MM.1S (cell line): ENCODE results near the gene MRPS18A.

ENCODE experiments used
- DNase-seq: peaks from one replicate; pipeline ENCODE4 v3.0.0-alpha.2; 2015
- H2AFZ ChIP-seq: fragments of 300-600 bp; sonication (generic); 2 replicates; pipeline ENCODE4 v1.6.0; 2016; ENCODE audit warnings: antibody characterized with exemption, low read length
- H3F3A ChIP-seq: fragments of 300-600 bp; sonication (generic); 2 replicates; pipeline ENCODE4 v1.6.1; 2016; ENCODE audit warnings: mild to moderate bottlenecking, antibody characterized with exemption, low read length, moderate library complexity, mixed read lengths; ENCODE audit not compliant: insufficient read depth
- H3K27ac ChIP-seq: fragments of 300-600 bp; sonication (generic); 2 replicates; pipeline ENCODE4 v1.5.1; 2016; ENCODE audit warnings: mild to moderate bottlenecking, low read length
- H3K27me3 ChIP-seq: fragments of 300-600 bp; sonication (generic); replicated peaks from 2 replicates; pipeline ENCODE4 v1.6.0; 2016; ENCODE audit warnings: low read length; ENCODE audit not compliant: insufficient read depth
- H3K36me3 ChIP-seq: fragments of 300-600 bp; sonication (generic); replicated peaks from 2 replicates; pipeline ENCODE4 v1.6.1; 2016; ENCODE audit warnings: mild to moderate bottlenecking, low read length, mixed read lengths; ENCODE audit not compliant: insufficient read depth
- H3K4me1 ChIP-seq: fragments of 300-600 bp; sonication (generic); 2 replicates; pipeline ENCODE4 v1.6.1; 2016; ENCODE audit warnings: low read length, mixed read lengths
- H3K4me2 ChIP-seq: fragments of 300-600 bp; sonication (generic); 2 replicates; pipeline ENCODE4 v1.6.0; 2016; ENCODE audit warnings: low read depth, low read length
- H3K4me3 ChIP-seq: fragments of 300-600 bp; sonication (generic); 2 replicates; pipeline ENCODE4 v1.5.1; 2016; ENCODE audit warnings: low read length, mixed read lengths
- H3K79me2 ChIP-seq: fragments of 300-600 bp; sonication (generic); 2 replicates; pipeline ENCODE4 v1.6.1; 2016; ENCODE audit warnings: mixed run types, low read length, mixed read lengths
- H3K9ac ChIP-seq: fragments of 300-600 bp; sonication (generic); 2 replicates; pipeline ENCODE4 v1.6.1; 2016; ENCODE audit warnings: low read length, mixed read lengths
- H3K9me2 ChIP-seq: fragments of 300-600 bp; sonication (generic); replicated peaks from 2 replicates; pipeline ENCODE4 v1.6.1; 2016; ENCODE audit warnings: mild to moderate bottlenecking, low read length, mixed read lengths; ENCODE audit not compliant: insufficient read depth
- H3K9me3 ChIP-seq: fragments of 300-600 bp; sonication (generic); replicated peaks from 2 replicates; pipeline ENCODE4 v1.6.1; 2016; ENCODE audit warnings: mild to moderate bottlenecking, low read length, mixed read lengths; ENCODE audit not compliant: insufficient read depth
- H4K20me1 ChIP-seq: fragments of 300-600 bp; sonication (generic); 2 replicates; pipeline ENCODE4 v1.6.1; 2016; ENCODE audit warnings: mild to moderate bottlenecking, low read length, moderate library complexity, mixed read lengths; ENCODE audit not compliant: insufficient read depth
- CTCF ChIP-seq: fragments of 300-600 bp; sonication (generic); IDR thresholded peaks from 2 replicates; pipeline ENCODE4 v1.5.1; 2016; ENCODE audit warnings: antibody characterized with exemption, low read length, mixed read lengths
- EZH2 ChIP-seq: fragments of 300-600 bp; sonication (generic); optimal IDR thresholded peaks from 2 replicates; pipeline ENCODE3; 2017; ENCODE audit warnings: low read depth, mild to moderate bottlenecking, antibody characterized with exemption, low read length, mixed read lengths
- EZH2phosphoT487 ChIP-seq: fragments of 300-600 bp; sonication (generic); IDR thresholded peaks from 2 replicates; pipeline ENCODE4 v1.6.1; 2018; ENCODE audit warnings: antibody characterized with exemption, low read length

Gene MRPS18A

GRCh38 chr6:43648248-43648647 is 39.3 kb downstream of the MRPS18A start:
- Histone ChIP-seq H2AFZ (no peak overlapping the region), H3K9me2 (no peaks in the 10 kb centered on the region), H3K4me1 (no peaks in the 10 kb centered on the region), H3F3A (peaks cover 6% of the 10 kb centered on the region), H3K4me2 (no peak overlapping the region), H3K9ac (no peak overlapping the region), H3K27me3 (no peaks in the 10 kb centered on the region), H4K20me1 (no peaks in the 10 kb centered on the region), H3K27ac (no peak overlapping the region), H3K4me3 (no peak overlapping the region), H3K9me3 (no peaks in the 10 kb centered on the region), H3K79me2 (no peaks in the 10 kb centered on the region), H3K36me3 (no peaks in the 10 kb centered on the region)
- TF ChIP-seq EZH2phosphoT487 (no peak), EZH2 (no peak), CTCF (no peak)
- no peak for DNase-seq

GRCh38 chr6:43647613-43648012 is 40.0 kb downstream of the MRPS18A start:
- H2AFZ ChIP-seq, result no peak overlapping the region
- no peaks in the 10 kb centered on the region for H3K36me3 ChIP-seq
- H3F3A ChIP-seq, result peaks cover 6% of the 10 kb centered on the region
- H3K9me3 ChIP-seq, result no peaks in the 10 kb centered on the region
- no peaks in the 10 kb centered on the region for H3K27me3 ChIP-seq
- DNase-seq, result no peak
- TF ChIP-seq CTCF (no peak), EZH2 (no peak)
- no peaks in the 10 kb centered on the region for H3K4me1 ChIP-seq
- no peak overlapping the region for H3K4me2 ChIP-seq
- H3K9ac ChIP-seq, result no peak overlapping the region
- H4K20me1 ChIP-seq, result no peaks in the 10 kb centered on the region
- H3K4me3 ChIP-seq, result no peak overlapping the region
- H3K9me2 ChIP-seq, result no peaks in the 10 kb centered on the region
- no peaks in the 10 kb centered on the region for H3K79me2 ChIP-seq
- H3K27ac ChIP-seq, result no peak overlapping the region

DNA sequence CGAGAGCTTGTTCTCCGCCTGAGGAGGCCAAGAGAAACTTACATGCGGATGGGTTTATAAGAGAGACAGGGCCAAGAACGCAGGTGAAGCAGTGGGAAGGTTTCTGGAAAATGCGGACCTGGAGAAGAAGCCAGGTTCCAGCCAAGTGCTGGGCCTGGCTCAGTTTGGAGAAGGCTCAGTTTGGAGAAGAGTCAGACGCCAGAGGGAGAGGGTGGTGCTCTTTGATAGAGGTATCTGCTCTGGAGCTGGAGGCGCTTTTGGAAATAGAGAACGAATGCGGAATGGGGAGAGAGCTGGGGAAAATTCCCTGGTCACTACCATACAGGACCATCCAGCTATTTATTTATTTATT is 42.0 kb downstream of the MRPS18A start:
- no peaks in the 10 kb centered on the region for H4K20me1 ChIP-seq
- no peaks in the 10 kb centered on the region for H3K36me3 ChIP-seq
- no peak overlapping the region for H3K27ac ChIP-seq
- H3K4me2 ChIP-seq, result peak overlapping the region; percentile 59
- H3K79me2 ChIP-seq, result peaks cover 4% of the 10 kb centered on the region
- H3K9me2 ChIP-seq, result no peaks in the 10 kb centered on the region
- no peaks in the 10 kb centered on the region for H3K27me3 ChIP-seq
- DNase-seq, result no peak
- H3K4me3 ChIP-seq, result peak overlapping the region; percentile 33; the same call in 1 of the 2 replicates
- no peaks in the 10 kb centered on the region for H3K9me3 ChIP-seq
- peaks cover 6% of the 10 kb centered on the region for H3F3A ChIP-seq
- H3K9ac ChIP-seq, result no peak overlapping the region
- peak overlapping the region; percentile 51; the same call in 1 of the 2 replicates for H2AFZ ChIP-seq
- no peaks in the 10 kb centered on the region for H3K4me1 ChIP-seq
- TF ChIP-seq CTCF (no peak), EZH2phosphoT487 (no peak), EZH2 (no peak)
